ENCODE results near the gene CYTH3. TPM values are rescaled to one million over a fixed set of nuclear protein-coding genes. Genes with fewer than 3 reads are reported as not detected.

The CYTH3 gene
- total RNA-seq, 1 experiment from 2014 or later, result 73.4 TPM

DNA sequence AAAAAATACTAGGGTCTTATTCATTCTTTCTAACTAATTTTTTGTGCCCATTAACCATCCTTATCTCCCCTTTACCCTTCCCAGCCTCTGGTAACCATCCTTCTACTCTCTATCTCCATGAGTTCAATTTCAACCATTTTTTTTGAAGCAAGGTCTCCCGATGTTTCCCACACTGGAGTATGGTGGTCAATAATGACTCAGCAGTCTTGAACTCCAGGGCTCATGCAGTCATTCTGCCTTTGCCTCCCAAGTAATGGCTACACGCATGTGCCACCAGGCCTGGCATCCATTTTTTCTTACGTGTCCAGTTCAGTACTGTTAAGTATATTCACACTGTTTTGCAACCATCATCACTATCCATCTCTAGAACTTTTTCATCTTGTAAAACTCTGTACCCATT is 60.4 kb downstream of the CYTH3 start:
- Mint-ChIP-seq H3K36me3 (ENCODE audit: insufficient read depth, unreplicated experiment) (no peaks in the 10 kb centered on the region), H3K4me1 (ENCODE audit: low read depth, unreplicated experiment) (peaks cover 4% of the 10 kb centered on the region), H3K9me3 (ENCODE audit: low read depth, unreplicated experiment) (no peaks in the 10 kb centered on the region), H3K27ac (ENCODE audit: unreplicated experiment) (peak overlapping the region; percentile 7), H3K4me3 (ENCODE audit: low read depth, unreplicated experiment) (no peak overlapping the region), H3K27me3 (ENCODE audit: unreplicated experiment) (no peaks in the 10 kb centered on the region)
- no peak for DNase-seq
- intact Hi-C loops (cut with micrococcal nuclease; ENCODE audit: unreplicated experiment), result no loop called here
- CTCF ChIA-PET, result interaction anchor here (0.6 kb wide), 1 partner anchor 1717 kb away, joined by 3 read pairs; no protein-coding TSS in a partner anchor
- BruUV-seq (replicated peaks), result no TSS peak
- TF ChIP-seq, protein P1, sequence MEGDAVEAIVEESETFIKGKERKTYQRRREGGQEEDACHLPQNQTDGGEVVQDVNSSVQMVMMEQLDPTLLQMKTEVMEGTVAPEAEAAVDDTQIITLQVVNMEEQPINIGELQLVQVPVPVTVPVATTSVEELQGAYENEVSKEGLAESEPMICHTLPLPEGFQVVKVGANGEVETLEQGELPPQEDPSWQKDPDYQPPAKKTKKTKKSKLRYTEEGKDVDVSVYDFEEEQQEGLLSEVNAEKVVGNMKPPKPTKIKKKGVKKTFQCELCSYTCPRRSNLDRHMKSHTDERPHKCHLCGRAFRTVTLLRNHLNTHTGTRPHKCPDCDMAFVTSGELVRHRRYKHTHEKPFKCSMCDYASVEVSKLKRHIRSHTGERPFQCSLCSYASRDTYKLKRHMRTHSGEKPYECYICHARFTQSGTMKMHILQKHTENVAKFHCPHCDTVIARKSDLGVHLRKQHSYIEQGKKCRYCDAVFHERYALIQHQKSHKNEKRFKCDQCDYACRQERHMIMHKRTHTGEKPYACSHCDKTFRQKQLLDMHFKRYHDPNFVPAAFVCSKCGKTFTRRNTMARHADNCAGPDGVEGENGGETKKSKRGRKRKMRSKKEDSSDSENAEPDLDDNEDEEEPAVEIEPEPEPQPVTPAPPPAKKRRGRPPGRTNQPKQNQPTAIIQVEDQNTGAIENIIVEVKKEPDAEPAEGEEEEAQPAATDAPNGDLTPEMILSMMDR (IDR thresholded peaks at IDR 0.05; ENCODE audit: unreplicated experiment), result no peak

DNA sequence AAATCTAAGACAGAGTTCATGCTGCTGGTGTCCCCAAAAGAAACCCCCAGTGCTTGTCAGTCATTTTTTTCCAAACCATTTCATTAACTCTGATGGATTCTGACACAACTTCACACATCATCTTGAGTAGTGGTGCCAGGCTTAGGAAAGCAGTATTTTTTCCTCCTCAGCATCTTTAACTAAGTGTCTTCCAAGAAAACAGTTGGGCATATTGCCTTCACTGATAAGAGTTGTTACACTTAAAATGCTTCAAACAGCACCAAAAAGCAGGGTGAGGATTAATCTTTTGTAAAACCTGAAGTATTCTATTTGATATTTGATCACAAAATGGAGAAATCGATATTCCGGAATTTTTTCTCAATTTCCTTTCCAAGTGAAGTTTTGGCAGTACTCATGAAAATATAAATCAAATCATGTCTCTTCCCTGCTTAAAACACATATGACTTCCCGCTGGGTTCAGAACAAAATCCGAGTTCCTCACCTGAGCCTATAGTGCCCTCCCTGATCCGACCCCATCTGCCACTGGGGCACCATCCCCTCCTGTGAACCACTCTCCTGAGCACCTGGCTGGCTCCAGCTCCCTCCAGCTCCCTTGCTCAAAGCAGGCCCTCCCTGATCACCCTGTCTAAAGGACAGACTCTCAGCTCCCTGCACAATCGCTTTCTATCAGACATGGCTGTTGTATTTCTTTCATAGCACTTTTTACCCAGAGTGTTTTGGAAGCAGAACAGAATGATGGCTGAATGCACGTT is 61.6 kb downstream of the CYTH3 start:
- Mint-ChIP-seq H3K4me3 (ENCODE audit: low read depth, unreplicated experiment) (no peak overlapping the region), H3K27ac (ENCODE audit: unreplicated experiment) (no peak overlapping the region), H3K4me1 (ENCODE audit: low read depth, unreplicated experiment) (peaks cover 16% of the 10 kb centered on the region), H3K9me3 (ENCODE audit: low read depth, unreplicated experiment) (no peaks in the 10 kb centered on the region), H3K36me3 (ENCODE audit: insufficient read depth, unreplicated experiment) (no peaks in the 10 kb centered on the region), H3K27me3 (ENCODE audit: unreplicated experiment) (no peaks in the 10 kb centered on the region)
- BruUV-seq (replicated peaks), result no TSS peak
- intact Hi-C loops (cut with micrococcal nuclease; ENCODE audit: unreplicated experiment), result no loop called here
- DNase-seq, result no peak
- CTCF ChIA-PET, result no interaction called here
- TF ChIP-seq, protein P1 (IDR thresholded peaks at IDR 0.05; ENCODE audit: unreplicated experiment), result no peak

DNA sequence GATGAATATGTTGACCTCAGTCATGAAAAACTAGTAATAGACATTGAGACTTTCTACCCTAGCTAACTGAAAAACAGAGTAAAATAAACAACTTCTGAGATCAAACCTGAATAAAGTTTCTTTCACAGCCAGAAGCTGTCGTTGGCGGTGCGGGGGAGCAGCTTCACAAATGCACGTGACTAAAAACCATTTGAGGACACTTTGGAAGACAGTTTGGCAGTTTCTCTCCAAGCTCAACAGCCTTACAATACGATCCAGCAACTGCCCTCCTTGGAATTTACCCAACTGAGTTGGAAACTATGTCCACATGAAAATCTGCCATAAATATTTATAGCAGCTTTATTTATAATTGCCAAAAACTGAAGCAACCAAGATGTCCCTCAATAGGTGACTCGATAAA is 63.1 kb downstream of the CYTH3 start:
- H3K4me1 Mint-ChIP-seq (ENCODE audit: low read depth, unreplicated experiment), result peaks cover 17% of the 10 kb centered on the region
- intact Hi-C loops (cut with micrococcal nuclease; ENCODE audit: unreplicated experiment), result loop anchor here (5.0 kb wide), 1 partner anchor 58 kb away; no protein-coding TSS in a partner anchor
- BruUV-seq (replicated peaks), result no TSS peak
- CTCF ChIA-PET, result no interaction called here
- TF ChIP-seq, protein P1 (IDR thresholded peaks at IDR 0.05; ENCODE audit: unreplicated experiment), result no peak
- no peaks in the 10 kb centered on the region for H3K27me3 Mint-ChIP-seq (ENCODE audit: unreplicated experiment)
- no peak overlapping the region for H3K4me3 Mint-ChIP-seq (ENCODE audit: low read depth, unreplicated experiment)
- no peaks in the 10 kb centered on the region for H3K9me3 Mint-ChIP-seq (ENCODE audit: low read depth, unreplicated experiment)
- DNase-seq, result no peak
- no peaks in the 10 kb centered on the region for H3K36me3 Mint-ChIP-seq (ENCODE audit: insufficient read depth, unreplicated experiment)
- no peak overlapping the region for H3K27ac Mint-ChIP-seq (ENCODE audit: unreplicated experiment)

DNA sequence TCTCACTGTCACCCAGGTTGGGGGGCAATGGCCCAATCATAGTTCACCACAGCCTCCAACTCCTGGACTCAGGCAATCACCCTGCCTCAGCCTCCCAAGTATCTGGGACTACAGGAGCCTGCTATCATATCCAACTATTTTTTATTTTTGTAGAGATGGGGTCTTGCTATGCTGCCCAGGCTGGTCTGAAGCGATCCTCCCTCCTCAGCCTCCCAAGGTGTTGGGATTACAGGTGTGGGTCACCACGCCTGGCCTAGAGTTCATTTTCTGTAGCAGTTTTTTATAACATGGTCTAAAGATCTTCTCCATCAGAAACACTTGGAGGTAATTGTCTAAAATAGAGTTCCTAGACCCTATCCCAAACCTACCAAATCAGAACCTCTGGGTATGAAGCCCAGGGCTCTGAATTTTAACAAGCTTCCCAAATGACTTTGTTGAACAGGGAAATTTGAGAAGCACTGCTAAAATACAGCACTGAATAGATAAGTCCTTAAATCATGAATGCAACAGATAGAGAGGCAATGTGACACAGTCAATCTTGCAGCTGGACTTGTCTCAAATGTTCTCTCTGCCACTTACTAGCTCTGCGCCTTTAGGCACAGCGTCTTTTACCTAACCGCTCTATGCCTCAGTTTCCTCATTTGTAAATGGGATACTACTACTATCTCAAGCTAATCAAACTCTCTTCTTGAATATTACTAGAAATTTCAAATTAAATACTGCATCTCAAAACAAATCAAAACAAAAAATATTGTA is 63.7 kb downstream of the CYTH3 start:
- H3K4me1 Mint-ChIP-seq (ENCODE audit: low read depth, unreplicated experiment), result peaks cover 17% of the 10 kb centered on the region
- TF ChIP-seq, protein P1 (IDR thresholded peaks at IDR 0.05; ENCODE audit: unreplicated experiment), result no peak
- no peak overlapping the region for H3K4me3 Mint-ChIP-seq (ENCODE audit: low read depth, unreplicated experiment)
- intact Hi-C loops (cut with micrococcal nuclease; ENCODE audit: unreplicated experiment), result loop anchor here (5.0 kb wide), 1 partner anchor 59 kb away; no protein-coding TSS in a partner anchor
- BruUV-seq (replicated peaks), result no TSS peak
- no peak for DNase-seq
- H3K9me3 Mint-ChIP-seq (ENCODE audit: low read depth, unreplicated experiment), result no peaks in the 10 kb centered on the region
- H3K27me3 Mint-ChIP-seq (ENCODE audit: unreplicated experiment), result no peaks in the 10 kb centered on the region
- no peaks in the 10 kb centered on the region for H3K36me3 Mint-ChIP-seq (ENCODE audit: insufficient read depth, unreplicated experiment)
- CTCF ChIA-PET, result no interaction called here
- H3K27ac Mint-ChIP-seq (ENCODE audit: unreplicated experiment), result no peak overlapping the region
